Measurements from ENCODE around the gene LSR.

GRCh38 chr19:35268536-35269437 lies 20.0 kb downstream of the LSR start, which contains the start of gene USF2:
- TF ChIP-seq CTCF (IDR thresholded peaks at IDR 0.05 in 2 of 3, conservative IDR thresholded peaks at IDR 0.05 in 1 of 3; ENCODE audit: borderline replicate concordance in 1 of 3, insufficient read depth in 1 of 3, low read depth in 2 of 3, low read length in 2 of 3) (no peak), RAD21 (IDR thresholded peaks at IDR 0.05; ENCODE audit: low read depth) (no peak), EZH2phosphoT487 (IDR thresholded peaks at IDR 0.05; ENCODE audit: borderline replicate concordance) (no peak), POLR2A (IDR thresholded peaks at IDR 0.05; ENCODE audit: borderline replicate concordance, extremely low read depth, insufficient read depth, insufficient read length) (no peak), FOSL1 (IDR thresholded peaks at IDR 0.05; ENCODE audit: low read depth) (no peak), ZBTB33 (IDR thresholded peaks at IDR 0.05; ENCODE audit: extremely low read depth, insufficient replicate concordance, low read length) (no peak), MAX (IDR thresholded peaks at IDR 0.05) (no peak)
